ENCODE data around the gene TMBIM4. TPM values are rescaled to one million over a fixed set of nuclear protein-coding genes. Genes with fewer than 3 reads are reported as not detected.

Gene TMBIM4
- total RNA-seq, 1 experiment from 2014 or later = 18.4 TPM

- Histone ChIP-seq H3K4ac (ENCODE audit: low read depth, low read length) (no peak overlapping the region), H3K27me3 (ENCODE audit: insufficient read depth, low read length) (no peaks in the 10 kb centered on the region), H4K20me1 (ENCODE audit: control insufficient read depth, insufficient read depth, insufficient read length) (no peaks in the 10 kb centered on the region), H3K9ac (ENCODE audit: extremely low read depth, insufficient read length, low read length) (no peak overlapping the region), H3K79me2 (ENCODE audit: insufficient read depth, low read length) (no peaks in the 10 kb centered on the region), H3T11ph (ENCODE audit: low read length) (no peak overlapping the region), H2BK12ac (ENCODE audit: insufficient read length, low read depth, low read length) (no peak overlapping the region), H4K91ac (ENCODE audit: insufficient read length, low read depth, low read length) (no peak overlapping the region), H3K9me3 (ENCODE audit: control insufficient read depth, low read depth, low read length) (no peaks in the 10 kb centered on the region), H3K56ac (ENCODE audit: insufficient read length, low read depth, low read length) (no peak overlapping the region), H2BK15ac (ENCODE audit: low read depth, low read length) (no peak overlapping the region), H4K8ac (replicated peaks; ENCODE audit: insufficient read length, low read depth, low read length) (no peak overlapping the region), H2BK120ac (ENCODE audit: low read depth, low read length, poor library complexity, severe bottlenecking) (no peak overlapping the region), H3K23me2 (ENCODE audit: insufficient read length, low read depth, low read length, poor library complexity, severe bottlenecking) (no peaks in the 10 kb centered on the region), H3K27ac (ENCODE audit: insufficient read length, low read depth, low read length) (no peak overlapping the region), H4K5ac (ENCODE audit: insufficient read length, low read depth, low read length) (no peak overlapping the region), H2AFZ (ENCODE audit: low read length) (no peak overlapping the region), H3K79me1 (ENCODE audit: insufficient read depth, low read depth, low read length, poor library complexity, severe bottlenecking) (no peaks in the 10 kb centered on the region), H2BK20ac (ENCODE audit: low read depth, low read length, poor library complexity, severe bottlenecking) (no peak overlapping the region), H3K4me2 (ENCODE audit: insufficient read depth, insufficient read length, low read length) (no peak overlapping the region), H2BK5ac (ENCODE audit: insufficient read length, low read length) (no peak overlapping the region), H2AK5ac (ENCODE audit: insufficient read length, low read length) (no peak overlapping the region), H3K23ac (ENCODE audit: insufficient read length, low read depth, low read length) (no peak overlapping the region), H3K18ac (ENCODE audit: insufficient read length, low read depth, low read length) (no peak overlapping the region), H3K14ac (ENCODE audit: insufficient read depth, low read length) (no peak overlapping the region), H3K4me1 (ENCODE audit: insufficient read depth, low read length) (peaks cover 6% of the 10 kb centered on the region; the same call in 1 of the 2 replicates)
- Mint-ChIP-seq H3K27me3 (ENCODE audit: low read depth) (no peaks in the 10 kb centered on the region), H3K4me1 (peaks cover 17 to 21% of the 10 kb centered on the region in 2 experiments), H3K4me3 (no peak overlapping the region), H3K9me3 (no peaks in the 10 kb centered on the region), H3K36me3 (ENCODE audit: insufficient read depth in 1 of 3, low read depth in 3 of 3) (no peaks in the 10 kb centered on the region; a peak in 1 of 7 replicates), H3K27ac (no peak overlapping the region)
- DNase-seq = no peak
- no peak for TF ChIP-seq CTCF (conservative IDR thresholded peaks at IDR 0.05)
- no CpG with 5 or more reads among the region's 1 CpG for WGBS (ENCODE audit: extremely low coverage, insufficient read length, low lambda C conversion rate)
Measured at GRCh38 chr12:66108386-66108785, 61.4 kb downstream of the TMBIM4 start.
